NCI-H446 treated with DMSO at 0.1 percent for 48 hours (cell line): ENCODE data around the gene IMPDH1.

Experiments used
- DNase-seq: peaks from one replicate; lab custom pipeline; 2025; lab: John Stamatoyannopoulos, UW

Gene IMPDH1

DNA sequence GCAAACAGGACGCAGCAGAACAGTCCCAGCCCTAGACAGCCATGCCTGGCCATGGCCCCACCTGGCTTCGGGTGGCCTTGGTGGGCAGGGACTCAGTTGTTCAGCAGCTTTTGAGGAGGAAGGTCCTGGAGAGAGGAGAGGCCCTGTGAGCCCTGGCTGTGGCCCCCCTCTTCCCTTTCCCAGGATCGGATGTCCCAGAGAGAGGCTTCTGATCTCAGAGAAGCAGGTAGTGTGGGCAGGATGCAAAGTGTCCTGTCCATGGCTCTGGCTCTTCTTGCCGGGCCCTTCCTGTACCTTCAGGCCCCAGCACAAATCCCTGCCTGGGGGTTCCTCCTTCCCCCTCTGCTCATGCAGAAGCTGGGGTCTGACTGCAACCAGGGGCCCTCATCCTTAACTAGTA is 49.8 kb downstream of the IMPDH1 start:
- DNase-seq, result no peak

DNA sequence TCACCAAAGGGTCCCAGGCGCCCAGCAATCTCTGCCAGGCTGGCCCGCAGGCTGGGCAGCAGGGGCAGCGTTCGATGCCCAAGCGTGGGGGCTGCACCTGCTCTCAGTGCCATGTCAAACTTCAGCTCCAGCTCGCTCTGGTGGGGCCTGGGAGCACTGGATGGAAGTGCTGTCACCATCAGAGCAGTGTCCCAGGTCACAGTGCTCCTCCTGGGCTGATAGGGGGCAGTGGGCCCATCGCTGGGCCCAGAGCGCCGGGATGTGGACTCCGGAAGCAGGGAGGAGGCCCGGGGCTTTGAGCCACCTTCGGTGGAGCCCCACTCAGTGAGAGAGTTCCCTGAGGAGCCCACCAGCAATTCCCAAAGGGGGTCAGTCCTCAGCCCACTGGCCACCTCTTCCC is 50.4 kb downstream of the IMPDH1 start:
- DNase-seq, result no peak

DNA sequence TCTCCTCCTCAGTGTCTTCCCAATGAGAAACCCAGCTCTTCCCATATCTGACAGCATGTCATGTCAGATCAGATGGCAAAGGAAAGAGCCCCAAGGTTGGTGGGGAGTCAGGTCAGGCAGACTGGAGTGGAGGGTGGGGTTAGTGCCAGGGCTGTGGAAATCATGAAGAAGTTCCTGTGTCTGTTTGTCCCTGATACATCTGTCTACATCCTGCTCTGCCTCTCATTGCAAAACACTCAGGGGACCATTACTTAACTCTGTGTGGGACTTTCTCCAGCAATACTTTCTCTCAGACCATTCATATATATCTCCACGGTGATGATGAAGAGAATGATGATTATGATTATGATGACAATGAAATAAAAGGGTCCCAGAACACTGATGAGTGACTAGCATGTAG is 51.5 kb downstream of the IMPDH1 start:
- no peak for DNase-seq

DNA sequence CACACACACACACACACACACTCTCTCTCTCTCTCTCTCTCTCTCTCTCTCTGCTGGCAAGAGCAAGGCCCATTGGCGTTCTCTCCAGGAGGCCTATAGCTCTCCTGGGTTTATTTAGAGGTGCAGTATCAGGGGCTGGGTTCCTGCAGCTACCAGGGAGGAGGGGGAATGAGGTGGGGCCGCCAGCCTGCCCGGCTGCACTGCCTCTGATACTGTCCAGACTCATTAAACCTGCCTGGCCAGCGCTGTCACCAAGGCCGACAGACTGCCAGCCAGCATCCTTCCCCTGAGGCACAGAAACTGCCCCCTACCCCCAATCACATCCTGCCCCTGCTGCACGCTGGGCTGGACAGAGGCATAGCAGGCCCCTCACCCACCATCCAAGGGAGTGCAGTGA is 52.6 kb downstream of the IMPDH1 start:
- DNase-seq, result no peak

- DNase-seq, result no peak
Observed at GRCh38 chr7:128356546-128357216, 53.1 kb downstream of the IMPDH1 start.

- no peak for DNase-seq
Observed at GRCh38 chr7:128353610-128354009, 56.2 kb downstream of the IMPDH1 start.

GRCh38 chr7:128353189-128353588 is 56.6 kb downstream of the IMPDH1 start:
- DNase-seq, result no peak

GRCh38 chr7:128352636-128353035 is 57.1 kb downstream of the IMPDH1 start:
- no peak for DNase-seq

GRCh38 chr7:128352153-128352537 is 57.6 kb downstream of the IMPDH1 start:
- DNase-seq, result no peak

DNA sequence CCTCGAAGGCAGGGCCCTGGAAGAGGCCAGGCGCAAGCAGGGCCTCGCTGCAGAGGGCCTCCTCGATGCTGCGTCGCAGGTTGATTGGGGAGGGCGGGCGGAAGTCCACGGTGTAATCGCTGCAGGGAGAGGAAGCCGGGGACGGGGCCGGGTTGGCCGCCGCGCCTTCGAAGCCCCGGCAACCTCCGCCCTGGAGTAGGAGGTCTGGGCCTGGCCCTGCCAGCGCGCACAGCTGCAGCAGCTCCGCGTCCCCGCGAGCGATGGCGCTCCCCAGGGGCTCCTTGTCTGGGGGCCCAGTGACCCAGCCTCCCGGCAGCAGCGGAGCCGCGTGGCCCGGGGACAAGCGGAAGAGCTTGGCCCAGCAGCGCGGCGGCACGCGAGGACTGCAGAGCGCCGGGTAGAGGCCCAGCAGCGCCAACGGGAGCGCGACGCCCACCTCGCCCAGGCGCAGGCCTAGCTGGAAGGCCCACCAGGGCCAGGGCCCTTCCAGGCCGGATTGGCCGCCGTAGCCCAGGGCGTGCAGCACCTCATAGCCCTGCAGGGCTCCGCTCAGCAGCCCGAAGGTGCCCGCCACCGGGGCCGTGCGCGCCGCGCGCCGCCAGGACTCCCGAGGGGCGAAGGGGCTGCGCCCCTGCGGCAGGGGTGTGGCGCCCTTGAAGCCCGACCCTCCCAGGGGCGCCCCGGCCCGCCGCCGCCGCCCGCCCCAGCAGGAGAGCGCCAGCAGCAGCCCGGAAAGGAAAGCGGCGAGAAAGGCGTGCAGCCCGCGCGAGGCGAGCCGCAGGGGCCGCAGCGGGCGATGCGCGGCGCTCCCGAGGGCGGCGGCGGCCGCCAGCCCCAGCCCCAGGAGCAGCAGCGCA is 58.3 kb downstream of the IMPDH1 start:
- DNase-seq, result no peak

- DNase-seq, result no peak
Observed at GRCh38 chr7:128350708-128351295, 59.0 kb downstream of the IMPDH1 start.

DNA sequence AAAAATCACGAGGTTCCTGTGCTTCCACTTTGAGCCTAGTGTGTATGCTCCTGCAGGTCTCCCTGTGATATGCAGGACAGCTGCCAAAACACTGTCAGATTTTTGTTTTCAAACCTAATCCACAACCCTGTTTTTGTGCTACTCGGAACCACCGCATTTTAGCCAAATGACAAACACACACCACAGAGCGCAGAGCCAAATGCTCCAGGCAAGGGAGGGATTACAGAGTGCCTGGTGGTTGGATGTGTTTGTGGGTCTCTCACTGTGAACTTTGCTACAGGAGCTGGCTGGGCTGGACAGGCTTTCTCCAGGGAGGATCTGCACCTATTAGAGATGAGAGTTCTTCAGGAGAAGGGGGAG is 60.3 kb downstream of the IMPDH1 start:
- no peak for DNase-seq

DNA sequence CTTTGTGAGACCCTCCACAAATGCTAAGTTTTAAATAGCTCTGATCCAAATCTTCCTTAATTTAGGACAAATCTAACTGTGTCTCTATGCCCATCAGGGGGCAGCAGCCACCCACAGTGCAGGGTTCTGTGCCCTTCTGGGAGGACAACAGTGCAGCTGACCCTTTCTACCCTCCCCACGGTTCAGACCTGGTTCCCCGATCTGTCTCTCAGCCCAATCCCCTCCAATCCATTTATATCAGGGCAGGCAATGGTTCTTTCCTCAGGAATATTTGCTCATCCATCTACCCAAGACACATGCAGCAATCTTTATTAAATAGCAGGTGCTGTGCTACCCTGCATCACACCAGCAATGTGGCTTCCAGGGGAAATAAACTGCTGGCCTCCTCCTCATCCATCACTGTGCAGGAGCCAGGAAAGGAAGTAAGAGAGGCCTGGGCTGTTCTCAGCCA is 62.1 kb downstream of the IMPDH1 start:
- peak; percentile 3 for DNase-seq

DNA sequence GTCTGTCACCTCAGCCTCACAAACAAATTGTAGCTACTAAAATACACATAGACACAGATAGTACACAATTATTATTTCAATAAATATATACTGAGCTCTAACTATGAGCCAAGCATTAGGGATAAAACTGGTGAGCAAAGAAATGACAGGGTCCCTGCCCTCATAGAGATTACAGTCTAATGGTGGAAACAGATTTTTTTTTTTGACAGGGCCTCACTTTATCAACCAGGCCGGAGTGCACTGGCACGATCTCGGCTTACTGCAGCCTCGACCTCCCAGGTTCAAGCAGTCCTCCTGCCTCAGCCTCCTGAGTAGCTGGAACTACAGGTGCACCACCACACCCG is 65.4 kb downstream of the IMPDH1 start:
- DNase-seq, result no peak

DNA sequence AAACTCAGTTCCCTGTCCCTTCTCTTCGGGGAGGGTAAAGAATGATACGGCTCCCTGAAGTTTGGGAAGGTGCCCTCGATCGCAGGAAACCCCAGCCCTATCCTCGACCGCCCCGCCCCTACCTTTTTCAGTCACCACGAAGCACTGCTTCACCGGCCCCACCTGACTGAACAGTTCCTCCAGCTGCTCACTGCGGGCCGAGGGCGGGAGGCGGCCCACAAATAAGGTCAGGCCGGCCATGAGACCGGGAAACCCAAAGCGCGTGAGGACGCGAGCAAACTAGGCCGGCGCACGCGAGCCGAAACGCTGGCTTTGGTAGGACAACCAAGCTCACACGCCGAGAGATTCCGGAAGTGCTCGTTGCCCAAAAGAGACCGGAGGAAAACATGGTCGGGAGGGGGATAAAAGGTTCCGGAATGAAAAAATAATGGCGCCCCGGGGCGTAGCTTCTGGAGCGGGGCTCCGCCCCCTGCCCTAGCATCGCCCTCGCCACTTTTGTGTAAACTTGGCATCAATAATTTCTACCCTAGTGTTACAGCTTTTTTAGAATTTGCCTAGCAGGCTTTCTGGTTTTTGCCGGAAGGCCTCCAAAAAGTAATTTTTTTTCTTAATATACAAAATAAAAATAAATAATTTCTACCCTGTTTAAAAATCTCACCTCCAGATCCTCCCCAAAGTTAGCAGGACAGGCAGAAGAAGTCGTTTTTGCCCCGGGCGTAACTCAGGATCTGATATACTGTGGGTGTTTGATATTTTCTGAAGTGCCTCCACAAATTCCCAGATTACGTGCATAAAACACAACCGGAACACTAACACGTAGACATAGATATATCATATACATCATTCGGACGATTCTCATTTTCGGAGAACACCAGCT is 66.0 kb downstream of the IMPDH1 start, which contains the start of gene RBM28:
Gene RBM28, minus strand, starts transcription at position 355 of the 877 bp plus-strand sequence. Its CDS starts 115 bp downstream, at position 240.
- DNase-seq, result peak; percentile 61
